Upper lobe of right lung (tissue), 1 donor: ENCODE data around the gene NAPA. TPM values are rescaled to one million over a fixed set of nuclear protein-coding genes. Genes with fewer than 3 reads are reported as not detected.
A peak's percentile ranks its signal among the peaks of the same experiment; 100 is the strongest.

Experiments
- ATAC-seq: fragments of 200-7000 bp; cut with Tn5 transposase; one replicate; pipeline ENCODE4 v1.9.1; 2020; ENCODE audit warnings: mild to moderate bottlenecking, moderate library complexity
- DNase-seq: peaks from one replicate; pipeline ENCODE4 v3.0.0-alpha.2; 2020
- H3K27ac ChIP-seq: fragments of 200-600 bp; one replicate; pipeline ENCODE4 v1.8.0; 2022
- H3K27me3 ChIP-seq: fragments of 200-600 bp; one replicate; pipeline ENCODE4 v1.8.0; 2022; ENCODE audit warnings: mild to moderate bottlenecking
- H3K36me3 ChIP-seq: fragments of 200-600 bp; one replicate; pipeline ENCODE4 v1.8.0; 2022
- H3K4me1 ChIP-seq: fragments of 200-600 bp; one replicate; pipeline ENCODE4 v1.8.0; 2022
- H3K4me3 ChIP-seq: fragments of 200-600 bp; one replicate; pipeline ENCODE4 v1.8.0; 2022; ENCODE audit warnings: mild to moderate bottlenecking
- H3K9me3 ChIP-seq: fragments of 200-600 bp; one replicate; pipeline ENCODE4 v1.8.0; 2022
- intact Hi-C: fragments of 100-400 bp; cut with DNase I; formaldehyde crosslinking; loops from one replicate; pipeline ENCODE4 v1.11.0; 2022
- total RNA-seq: library from RNA; stranded (reverse); fragmentation: NEBNext Ultra II Directional; extraction: Animal tissue kit (Norgen Biotek cat#: 25700); gene quantifications from one replicate; pipeline ENCODE4 v1.2.1, GENCODE V29; 2021
- TF ChIP-seq, protein P1 (sequence below): fragments of 200-600 bp; IDR thresholded peaks from one replicate; pipeline ENCODE4 v1.8.0; 2022; ENCODE audit warnings: antibody characterized with exemption
- donor health status: DM: no; HTN: yes; CAD: no; lungs with severe emphysema.

NAPA gene
- total RNA-seq, 1 donor from 2014 or later, result 134 TPM

DNA sequence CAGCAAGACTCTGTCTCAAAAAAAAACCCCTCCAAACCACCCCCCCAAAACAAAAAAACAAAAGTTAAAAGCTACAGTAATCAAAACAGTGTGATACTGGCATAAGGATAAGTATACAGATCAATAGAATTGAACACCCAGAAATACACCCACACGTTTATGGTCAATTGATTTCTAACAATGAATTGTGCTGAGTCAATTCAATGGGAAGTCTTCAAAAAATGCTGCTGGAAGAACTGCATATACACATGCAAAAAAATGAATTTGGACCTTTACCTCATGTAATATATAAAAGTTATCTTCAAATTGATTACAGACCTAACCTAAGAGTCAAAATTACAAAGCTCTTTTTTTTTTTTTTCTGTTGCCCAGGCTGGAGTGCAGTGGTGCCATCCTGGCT lies 19.8 kb upstream of the NAPA start:
- Histone ChIP-seq H3K27me3 (no peaks in the 10 kb centered on the region), H3K4me1 (no peaks in the 10 kb centered on the region), H3K4me3 (no peak overlapping the region), H3K36me3 (no peaks in the 10 kb centered on the region), H3K9me3 (no peaks in the 10 kb centered on the region), H3K27ac (no peak overlapping the region)
- ATAC-seq (no peak), DNase-seq (no peak)
- TF ChIP-seq, protein P1, sequence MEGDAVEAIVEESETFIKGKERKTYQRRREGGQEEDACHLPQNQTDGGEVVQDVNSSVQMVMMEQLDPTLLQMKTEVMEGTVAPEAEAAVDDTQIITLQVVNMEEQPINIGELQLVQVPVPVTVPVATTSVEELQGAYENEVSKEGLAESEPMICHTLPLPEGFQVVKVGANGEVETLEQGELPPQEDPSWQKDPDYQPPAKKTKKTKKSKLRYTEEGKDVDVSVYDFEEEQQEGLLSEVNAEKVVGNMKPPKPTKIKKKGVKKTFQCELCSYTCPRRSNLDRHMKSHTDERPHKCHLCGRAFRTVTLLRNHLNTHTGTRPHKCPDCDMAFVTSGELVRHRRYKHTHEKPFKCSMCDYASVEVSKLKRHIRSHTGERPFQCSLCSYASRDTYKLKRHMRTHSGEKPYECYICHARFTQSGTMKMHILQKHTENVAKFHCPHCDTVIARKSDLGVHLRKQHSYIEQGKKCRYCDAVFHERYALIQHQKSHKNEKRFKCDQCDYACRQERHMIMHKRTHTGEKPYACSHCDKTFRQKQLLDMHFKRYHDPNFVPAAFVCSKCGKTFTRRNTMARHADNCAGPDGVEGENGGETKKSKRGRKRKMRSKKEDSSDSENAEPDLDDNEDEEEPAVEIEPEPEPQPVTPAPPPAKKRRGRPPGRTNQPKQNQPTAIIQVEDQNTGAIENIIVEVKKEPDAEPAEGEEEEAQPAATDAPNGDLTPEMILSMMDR, result no peak
- intact Hi-C loops, result no loop called here

DNA sequence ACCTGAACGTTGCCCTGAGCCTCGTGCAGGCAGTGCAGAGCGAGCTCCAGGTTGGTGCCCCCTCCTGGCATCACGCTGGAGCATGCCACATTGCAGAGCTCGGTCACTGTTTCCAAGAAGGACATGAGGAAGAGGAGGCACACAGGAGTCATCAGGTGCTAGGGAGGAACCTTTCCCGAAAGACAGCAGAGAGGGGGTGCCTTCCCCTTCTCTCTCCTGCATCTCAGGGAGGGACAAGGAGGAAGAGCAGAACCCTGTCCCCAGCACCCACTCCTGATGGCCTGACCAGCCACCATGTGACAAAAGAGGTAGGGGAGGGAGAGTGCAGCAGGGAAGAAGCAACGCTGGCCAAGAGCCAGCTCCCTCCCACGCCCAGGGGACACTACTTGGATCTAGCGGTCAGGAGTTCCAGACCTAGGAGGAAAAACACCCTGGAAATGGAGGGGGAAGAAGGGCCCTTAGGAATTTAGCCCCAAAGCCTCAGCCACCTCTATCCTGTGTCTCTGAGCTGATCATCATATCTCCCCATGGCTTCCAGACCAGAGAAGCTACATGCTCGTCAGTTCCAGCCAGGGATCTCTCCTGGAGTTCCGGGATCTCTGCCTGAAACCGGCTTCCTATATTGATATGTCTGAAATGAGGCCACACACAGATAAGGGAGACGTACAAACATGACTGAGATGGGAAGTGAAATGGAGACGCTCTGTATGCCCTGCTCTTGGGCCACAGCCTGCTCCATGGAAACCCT lies 17.0 kb upstream of the NAPA start:
- Histone ChIP-seq H3K27me3 (no peaks in the 10 kb centered on the region), H3K4me3 (no peak overlapping the region), H3K4me1 (no peaks in the 10 kb centered on the region), H3K27ac (no peak overlapping the region), H3K9me3 (no peaks in the 10 kb centered on the region), H3K36me3 (no peaks in the 10 kb centered on the region)
- TF ChIP-seq, protein P1, result no peak
- no peak for DNase-seq
- intact Hi-C loops, result no loop called here
- ATAC-seq, result peak; percentile 76

DNA sequence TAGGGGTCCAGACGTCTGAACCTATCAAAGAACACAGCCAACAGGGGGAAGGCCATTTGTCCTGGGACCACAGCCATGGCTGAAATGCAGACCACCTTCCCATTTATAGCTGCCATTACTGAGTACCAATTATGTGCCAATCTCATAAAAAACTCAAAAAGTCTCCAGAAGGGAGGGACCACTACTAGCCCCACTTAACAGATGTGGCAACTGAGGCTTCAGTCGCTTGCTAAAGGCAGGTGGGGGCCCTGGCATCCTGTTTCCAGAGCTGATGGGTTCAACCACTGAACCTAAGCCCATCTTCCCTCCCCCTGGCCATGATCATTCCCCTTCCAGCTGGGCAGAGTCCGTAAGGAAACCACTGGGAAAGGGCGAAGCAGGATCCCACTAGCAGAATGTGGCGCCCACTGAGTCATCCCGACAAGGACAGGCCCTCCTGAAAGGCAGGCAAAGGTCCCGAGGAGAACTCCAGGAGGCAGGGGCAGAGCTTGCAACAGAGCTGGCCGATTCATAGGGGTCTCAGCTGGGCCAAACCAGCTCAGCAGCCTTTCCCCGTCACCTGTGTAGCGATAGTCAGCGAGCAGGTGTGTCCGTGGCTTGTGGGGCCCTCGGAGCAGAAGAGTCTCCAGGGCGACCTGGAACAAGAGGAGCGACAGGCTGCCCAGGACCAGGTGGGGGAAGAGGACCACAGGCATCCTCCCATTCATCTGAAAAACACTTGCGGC lies 14.3 kb upstream of the NAPA start:
- no peak overlapping the region for H3K4me3 ChIP-seq
- H3K27me3 ChIP-seq, result no peaks in the 10 kb centered on the region
- TF ChIP-seq, protein P1, result no peak
- H3K36me3 ChIP-seq, result no peaks in the 10 kb centered on the region
- ATAC-seq, result no peak
- DNase-seq, result no peak
- H3K27ac ChIP-seq, result no peak overlapping the region
- H3K9me3 ChIP-seq, result no peaks in the 10 kb centered on the region
- intact Hi-C loops, result no loop called here
- no peaks in the 10 kb centered on the region for H3K4me1 ChIP-seq

DNA sequence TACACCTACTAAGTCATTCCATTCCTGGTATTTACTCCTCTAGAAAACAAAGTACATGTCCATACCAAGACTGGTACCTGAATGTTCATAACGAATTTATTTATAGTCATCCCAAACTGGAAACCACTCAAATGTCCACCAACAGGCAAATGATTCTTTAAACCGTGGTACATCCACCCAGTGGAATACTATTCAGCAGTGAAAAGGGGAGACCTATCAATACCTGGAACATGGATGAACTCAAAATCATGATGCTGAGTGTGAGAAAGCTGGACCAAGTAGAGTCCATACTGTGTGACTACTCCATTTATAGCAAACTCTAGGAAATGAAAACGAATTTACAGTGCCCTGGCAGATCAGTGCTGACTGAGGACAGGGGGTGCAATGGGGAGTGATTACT lies 11.9 kb upstream of the NAPA start:
- Histone ChIP-seq H3K9me3 (no peaks in the 10 kb centered on the region), H3K36me3 (no peaks in the 10 kb centered on the region), H3K27me3 (no peaks in the 10 kb centered on the region), H3K4me3 (no peak overlapping the region), H3K27ac (no peak overlapping the region), H3K4me1 (peaks cover 14% of the 10 kb centered on the region)
- TF ChIP-seq, protein P1, result no peak
- DNase-seq, result no peak
- intact Hi-C loops, result no loop called here
- ATAC-seq, result no peak

DNA sequence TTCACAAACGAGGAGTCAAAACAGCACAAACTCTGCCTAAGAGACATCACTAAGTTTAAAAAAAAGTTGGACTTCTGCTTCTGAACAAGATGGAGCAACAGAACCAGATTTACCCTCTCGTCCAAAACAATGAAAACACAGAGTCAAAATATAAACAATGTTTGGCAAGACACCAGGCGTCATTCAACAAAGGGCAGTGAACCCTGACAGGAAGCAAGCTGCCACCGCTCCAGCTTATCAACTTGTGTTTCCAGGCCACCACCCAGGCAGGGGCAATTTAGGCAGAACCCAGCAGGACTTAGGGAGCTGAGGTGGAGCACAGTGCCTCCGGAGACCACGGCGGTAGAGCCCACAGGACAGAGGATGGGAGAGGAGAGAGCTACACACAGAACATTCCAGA lies 8.6 kb upstream of the NAPA start:
- Histone ChIP-seq H3K4me3 (no peak overlapping the region), H3K27ac (peak overlapping the region; percentile 43), H3K27me3 (no peaks in the 10 kb centered on the region), H3K9me3 (no peaks in the 10 kb centered on the region), H3K36me3 (no peaks in the 10 kb centered on the region), H3K4me1 (peaks cover 14% of the 10 kb centered on the region)
- intact Hi-C loops, result no loop called here
- no peak for DNase-seq
- peak; percentile 54 for ATAC-seq
- TF ChIP-seq, protein P1, result no peak
